Common myeloid progenitor, CD34-positive (primary cell): ENCODE data around the gene BTD.

Source experiments
- CTCF ChIA-PET: fragments of 350-600 bp; sonication (Branson Sonifier 250); formaldehyde crosslinking; loops from one replicate; lab custom pipeline; 2021; ENCODE audit warnings: antibody characterized with exemption; lab: Charles Lee
- POLR2A ChIA-PET: fragments of 350-600 bp; sonication (Branson Sonifier 250); formaldehyde crosslinking; loops from one replicate; lab custom pipeline; 2021; ENCODE audit warnings: antibody characterized with exemption; lab: Charles Lee
- DNase-seq, 3 donors: peaks; one replicate each; pipeline versions ENCODE4 v3.0.0 to v3.0.0-alpha.2; 2013
- H3K27ac ChIP-seq, 2 experiments: 1 replicate in 1 of 2; 2 replicates in 1 of 2; pipeline ENCODE4 v1.7.0; 2013; ENCODE audit warnings: inconsistent platforms in 2 of 2, low read length in 2 of 2, mild to moderate bottlenecking in 2 of 2, low read depth in 1 of 2, moderate library complexity in 1 of 2; ENCODE audit not compliant: severe bottlenecking in 2 of 2, insufficient read depth in 1 of 2, poor library complexity in 1 of 2
- H3K27me3 ChIP-seq, 5 experiments: replicated peaks in 2 of 5; 1 replicate in 3 of 5; 2 replicates in 2 of 5; pipeline versions ENCODE4 v1.6.1 to v1.7.0; 2013; ENCODE audit warnings: low read length in 4 of 5, mild to moderate bottlenecking in 2 of 5, moderate library complexity in 2 of 5, inconsistent platforms in 1 of 5; ENCODE audit not compliant: insufficient read depth in 5 of 5, control insufficient read depth in 4 of 5
- H3K36me3 ChIP-seq, 4 experiments: 1 replicate in 2 of 4; 2 replicates in 2 of 4; pipeline versions ENCODE4 v1.6.1 to v1.7.0; 2013; ENCODE audit warnings: low read length in 3 of 4, control low read depth in 1 of 4, mild to moderate bottlenecking in 1 of 4; ENCODE audit not compliant: control insufficient read depth in 4 of 4, insufficient read depth in 4 of 4
- H3K4me1 ChIP-seq, 4 experiments: 1 replicate in 3 of 4; 2 replicates in 1 of 4; pipeline versions ENCODE4 v1.6.1 to v1.7.1; 2013; ENCODE audit warnings: low read length in 3 of 4, mild to moderate bottlenecking in 3 of 4, control low read depth in 1 of 4, inconsistent platforms in 1 of 4, moderate library complexity in 1 of 4; ENCODE audit not compliant: control insufficient read depth in 4 of 4, insufficient read depth in 4 of 4; ENCODE audit errors: control extremely low read depth in 1 of 4
- H3K4me3 ChIP-seq, 7 experiments: 1 replicate in 4 of 7; 2 replicates in 3 of 7; pipeline versions ENCODE4 v1.5.1 to v1.7.0; 2013; ENCODE audit warnings: mild to moderate bottlenecking in 7 of 7, low read length in 6 of 7, moderate library complexity in 6 of 7, inconsistent platforms in 2 of 7, low read depth in 2 of 7, control low read depth in 1 of 7; ENCODE audit not compliant: insufficient read depth in 4 of 7, control insufficient read depth in 1 of 7; ENCODE audit errors: extremely low read depth in 1 of 7
- H3K9me3 ChIP-seq, 5 experiments: 1 replicate in 4 of 5; 2 replicates in 1 of 5; pipeline versions ENCODE4 v1.6.1 to v1.7.1; 2013; ENCODE audit warnings: low read length in 4 of 5, mild to moderate bottlenecking in 2 of 5, inconsistent platforms in 1 of 5, low read depth in 1 of 5, moderate library complexity in 1 of 5; ENCODE audit not compliant: control insufficient read depth in 4 of 5, insufficient read depth in 2 of 5; ENCODE audit errors: control extremely low read depth in 1 of 5
- WGBS: methylation state at CpG from one replicate; pipeline ENCODE4 v1.1.5; 2013; ENCODE audit not compliant: insufficient coverage; 5-methylcytosine and 5-hydroxymethylcytosine counted together

The BTD gene

DNA sequence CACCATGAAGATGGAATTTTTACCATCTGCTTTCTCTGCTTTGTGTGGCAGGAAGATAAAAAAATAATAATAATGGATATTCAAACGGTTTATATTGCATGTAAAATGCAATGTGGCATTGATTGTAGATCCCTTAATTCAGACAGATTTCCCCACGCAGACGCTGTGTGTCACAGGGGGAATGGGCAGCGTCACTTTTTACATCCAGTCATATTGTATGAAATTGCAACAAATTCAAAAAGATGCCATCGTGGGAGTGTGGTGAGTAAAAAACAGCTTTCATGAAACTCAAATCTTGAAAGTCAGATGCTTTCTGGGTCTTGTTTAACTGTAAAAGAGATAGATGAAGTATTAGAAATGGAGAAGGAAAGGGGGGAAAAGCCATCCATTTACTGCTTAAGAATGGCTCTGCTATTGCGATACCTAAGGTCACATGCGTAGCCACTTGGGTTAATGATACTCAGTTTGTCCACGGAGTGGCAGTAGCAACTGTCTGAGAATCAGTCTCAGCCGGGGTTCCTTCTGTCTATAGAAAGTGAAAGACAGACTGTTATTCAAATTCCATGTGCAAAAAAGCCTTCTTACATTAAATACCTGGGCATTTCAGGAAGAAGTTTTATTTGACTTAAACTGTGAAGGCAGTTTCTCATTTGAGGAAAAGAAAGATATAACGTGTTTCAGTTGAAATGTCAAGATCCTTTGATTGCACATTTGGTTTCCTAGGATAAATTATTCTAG, 28.5 kb downstream of the BTD start:
- peak; percentile 78 to 90 (median 89) for DNase-seq
- H3K36me3 ChIP-seq: no peaks in the 10 kb centered on the region
- CTCF ChIA-PET: interaction anchor here (0.8 to 2.1 kb wide), 13 partner anchors 13 to 618 kb away, joined by 3 to 6 read pairs (median 4); partner anchors contain the start of gene ANKRD28
- no peak overlapping the region for H3K27ac ChIP-seq
- H3K4me1 ChIP-seq: peaks cover 0 to 9% (median 5%) of the 10 kb centered on the region in 4 experiments
- 69% methylated on average over 7 of the region's 10 CpGs for WGBS
- H3K4me3 ChIP-seq: peak overlapping the region in 1 of 7 experiments; percentile 39
- no peaks in the 10 kb centered on the region for H3K9me3 ChIP-seq
- no peaks in the 10 kb centered on the region for H3K27me3 ChIP-seq
- POLR2A ChIA-PET: interaction anchor here (0.5 kb wide), 1 partner anchor 96 kb away, joined by 3 read pairs; no protein-coding TSS in a partner anchor

- peak overlapping the region in 1 of 7 experiments; percentile 39 for H3K4me3 ChIP-seq
- H3K9me3 ChIP-seq: no peaks in the 10 kb centered on the region
- no peak overlapping the region for H3K27ac ChIP-seq
- no peaks in the 10 kb centered on the region for H3K27me3 ChIP-seq
- H3K36me3 ChIP-seq: peaks cover 0 to under 1% (median 0%) of the 10 kb centered on the region in 4 experiments
- peak in 2 of 3 donors; percentile 10 to 20 for DNase-seq
- H3K4me1 ChIP-seq: peaks cover 0 to 8% (median 5%) of the 10 kb centered on the region in 4 experiments
- POLR2A ChIA-PET: interaction anchor here (0.5 kb wide), 1 partner anchor 95 kb away, joined by 3 read pairs; no protein-coding TSS in a partner anchor
- CTCF ChIA-PET: interaction anchor here (0.6 to 2.1 kb wide), 15 partner anchors 13 to 617 kb away, joined by 3 to 6 read pairs (median 4); partner anchors contain the start of gene ANKRD28
- 17% methylated on average over 5 of the region's 8 CpGs for WGBS
Measured at GRCh38 chr3:15630646-15631350, 29.3 kb downstream of the BTD start.

GRCh38 chr3:15631426-15632211, 30.1 kb downstream of the BTD start:
- CTCF ChIA-PET: interaction anchor here (1.0 to 1.5 kb wide), 5 partner anchors 14 to 617 kb away, joined by 3 to 6 read pairs (median 3); no protein-coding TSS in a partner anchor
- Histone ChIP-seq H3K4me3 (no peak overlapping the region), H3K27me3 (no peaks in the 10 kb centered on the region), H3K4me1 (peaks cover 2 to 16% (median 8%) of the 10 kb centered on the region in 4 experiments), H3K36me3 (peaks cover 0 to 4% (median 0%) of the 10 kb centered on the region in 4 experiments), H3K9me3 (no peaks in the 10 kb centered on the region), H3K27ac (no peak overlapping the region)
- no peak for DNase-seq
- POLR2A ChIA-PET: no interaction called here
- WGBS: 89% methylated on average over 12 of the region's 12 CpGs

DNA sequence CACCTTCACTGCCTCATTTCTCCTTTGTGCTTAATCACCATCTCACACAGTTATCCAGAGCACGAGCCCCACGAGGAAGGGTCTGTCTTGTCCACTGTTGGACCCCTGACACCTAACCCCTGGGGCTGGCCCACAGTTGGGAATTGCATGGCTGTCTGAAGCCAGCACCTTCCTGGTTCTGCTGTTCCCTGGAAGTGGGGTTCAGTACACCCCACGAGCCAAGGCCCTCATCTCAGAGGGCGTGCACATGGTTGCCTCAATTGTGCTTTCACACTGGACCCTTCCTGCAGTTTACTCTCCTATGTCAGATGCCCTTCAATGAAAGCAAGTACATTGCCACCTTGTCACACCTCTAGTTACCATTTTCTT, 30.7 kb downstream of the BTD start:
- no peak overlapping the region for H3K27ac ChIP-seq
- POLR2A ChIA-PET: no interaction called here
- H3K27me3 ChIP-seq: no peaks in the 10 kb centered on the region
- H3K4me3 ChIP-seq: no peak overlapping the region
- CTCF ChIA-PET: no interaction called here
- peaks cover 2 to 19% (median 11%) of the 10 kb centered on the region in 4 experiments for H3K4me1 ChIP-seq
- H3K36me3 ChIP-seq: peaks cover 0 to 4% (median 0%) of the 10 kb centered on the region in 4 experiments
- 92% methylated on average over 4 of the region's 4 CpGs for WGBS
- no peak for DNase-seq
- no peaks in the 10 kb centered on the region for H3K9me3 ChIP-seq

DNA sequence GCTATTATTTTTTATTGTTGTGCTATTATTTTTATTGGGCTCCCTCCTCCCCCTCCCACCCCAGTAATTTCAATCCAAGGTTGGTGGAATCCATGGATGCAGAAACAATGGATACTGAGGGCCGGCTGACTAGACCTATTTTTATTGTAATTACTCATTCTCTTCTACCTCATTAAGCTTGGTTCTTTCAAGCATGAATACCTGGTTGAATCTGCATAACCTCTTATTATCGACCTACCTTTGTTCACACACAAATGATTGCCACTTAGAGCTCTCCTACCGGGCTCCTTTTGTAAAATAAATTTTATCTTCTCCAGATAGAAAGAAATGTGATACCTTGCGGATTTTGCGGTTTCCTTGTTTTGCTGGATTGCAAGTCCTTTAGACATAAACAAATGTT, 31.6 kb downstream of the BTD start:
- Histone ChIP-seq H3K4me3 (no peak overlapping the region), H3K4me1 (peaks cover 2 to 22% (median 11%) of the 10 kb centered on the region in 4 experiments), H3K9me3 (no peaks in the 10 kb centered on the region), H3K27ac (no peak overlapping the region), H3K27me3 (no peaks in the 10 kb centered on the region), H3K36me3 (peaks cover 0 to 4% (median 0%) of the 10 kb centered on the region in 4 experiments)
- ChIA-PET CTCF (interaction anchor here (1.2 kb wide), 1 partner anchor 9 kb away, joined by 4 read pairs; no protein-coding TSS in a partner anchor), POLR2A (no interaction called here)
- no peak for DNase-seq
- 93% methylated on average over 3 of the region's 5 CpGs for WGBS

- Histone ChIP-seq H3K27me3 (no peaks in the 10 kb centered on the region), H3K4me1 (peaks cover 2 to 22% (median 11%) of the 10 kb centered on the region in 4 experiments), H3K36me3 (peaks cover 0 to 4% (median 0%) of the 10 kb centered on the region in 4 experiments), H3K27ac (no peak overlapping the region), H3K9me3 (no peaks in the 10 kb centered on the region), H3K4me3 (no peak overlapping the region)
- no peak for DNase-seq
- CTCF ChIA-PET: interaction anchor here (0.7 to 1.2 kb wide), 2 partner anchors 10 to 24 kb away, joined by 4 to 5 read pairs; no protein-coding TSS in a partner anchor
- POLR2A ChIA-PET: interaction anchor here (0.7 kb wide), 1 partner anchor 670 kb away, joined by 3 read pairs; no protein-coding TSS in a partner anchor
- 96% methylated on average over 2 of the region's 4 CpGs for WGBS
Measured at GRCh38 chr3:15633766-15634598, 32.4 kb downstream of the BTD start.
